ES-I3 (cell line): Measurements from ENCODE around the gene ZBTB1.
"Not testable (repeated sequence)": the region's sequence is repeated elsewhere in the genome, so short reads cannot be mapped to it uniquely, and the experiment has no call there.

ENCODE experiments used
- H3K36me3 ChIP-seq: 2 replicates; pipeline ENCODE4 v1.6.1; 2013; ENCODE audit warnings: mild to moderate bottlenecking, low read length, control low read depth, moderate library complexity; ENCODE audit not compliant: insufficient read depth
- H3K4me1 ChIP-seq: 2 replicates; pipeline ENCODE4 v1.6.1; 2013; ENCODE audit warnings: mild to moderate bottlenecking, control low read depth, low read length; ENCODE audit not compliant: insufficient read depth
- H3K9ac ChIP-seq: 2 replicates; pipeline ENCODE4 v1.6.1; 2013; ENCODE audit warnings: low read depth, mild to moderate bottlenecking, low read length, moderate library complexity
- H3K9me3 ChIP-seq: 2 replicates; pipeline ENCODE4 v1.6.1; 2013; ENCODE audit warnings: mild to moderate bottlenecking, low read length, moderate library complexity; ENCODE audit not compliant: control insufficient read depth, insufficient read depth

Gene ZBTB1

GRCh38 chr14:64556526-64556925 lies 52.0 kb downstream of the ZBTB1 start:
- no peaks in the 10 kb centered on the region for H3K36me3 ChIP-seq
- no peak overlapping the region for H3K9ac ChIP-seq
- peaks cover 4% of the 10 kb centered on the region; the same call in 1 of the 2 replicates for H3K4me1 ChIP-seq
- H3K9me3 ChIP-seq = no peaks in the 10 kb centered on the region

GRCh38 chr14:64558216-64558615 lies 53.6 kb downstream of the ZBTB1 start:
- not testable (repeated sequence) for H3K9me3 ChIP-seq, H3K4me1 ChIP-seq, H3K9ac ChIP-seq, H3K36me3 ChIP-seq

- Histone ChIP-seq H3K36me3 (no peaks in the 10 kb centered on the region), H3K9ac (no peak overlapping the region), H3K9me3 (no peaks in the 10 kb centered on the region), H3K4me1 (peaks cover 4% of the 10 kb centered on the region; the same call in 1 of the 2 replicates)
Measured at GRCh38 chr14:64561631-64562030, 57.1 kb downstream of the ZBTB1 start.

- no peak overlapping the region for H3K9ac ChIP-seq
- H3K4me1 ChIP-seq = peaks cover 4% of the 10 kb centered on the region; the same call in 1 of the 2 replicates
- no peaks in the 10 kb centered on the region for H3K36me3 ChIP-seq
- no peaks in the 10 kb centered on the region for H3K9me3 ChIP-seq
Measured at GRCh38 chr14:64562436-64562835, 57.9 kb downstream of the ZBTB1 start.

GRCh38 chr14:64563696-64564095 lies 59.1 kb downstream of the ZBTB1 start:
- no peaks in the 10 kb centered on the region for H3K9me3 ChIP-seq
- peaks cover 4% of the 10 kb centered on the region; the same call in 1 of the 2 replicates for H3K4me1 ChIP-seq
- H3K9ac ChIP-seq = no peak overlapping the region
- H3K36me3 ChIP-seq = no peaks in the 10 kb centered on the region

GRCh38 chr14:64566651-64567122 lies 62.1 kb downstream of the ZBTB1 start:
- H3K4me1 ChIP-seq = peaks cover 6% of the 10 kb centered on the region; the same call in 1 of the 2 replicates
- no peaks in the 10 kb centered on the region for H3K36me3 ChIP-seq
- H3K9me3 ChIP-seq = no peaks in the 10 kb centered on the region
- H3K9ac ChIP-seq = no peak overlapping the region

- H3K9me3 ChIP-seq = no peaks in the 10 kb centered on the region
- H3K36me3 ChIP-seq = no peaks in the 10 kb centered on the region
- peaks cover 15% of the 10 kb centered on the region for H3K4me1 ChIP-seq
- no peak overlapping the region for H3K9ac ChIP-seq
Measured at GRCh38 chr14:64569138-64569631, 64.6 kb downstream of the ZBTB1 start.

- H3K9ac ChIP-seq, H3K36me3 ChIP-seq, H3K9me3 ChIP-seq: not testable (repeated sequence)
- peaks cover 15% of the 10 kb centered on the region for H3K4me1 ChIP-seq
Measured at GRCh38 chr14:64569646-64570045, 65.1 kb downstream of the ZBTB1 start.

- Histone ChIP-seq H3K9me3 (no peaks in the 10 kb centered on the region), H3K4me1 (peaks cover 15% of the 10 kb centered on the region), H3K9ac (no peak overlapping the region), H3K36me3 (no peaks in the 10 kb centered on the region)
Measured at GRCh38 chr14:64572386-64573104, 68.0 kb downstream of the ZBTB1 start.

- no peaks in the 10 kb centered on the region for H3K9me3 ChIP-seq
- H3K36me3 ChIP-seq = no peaks in the 10 kb centered on the region
- H3K9ac ChIP-seq = no peak overlapping the region
- peaks cover 15% of the 10 kb centered on the region for H3K4me1 ChIP-seq
Measured at GRCh38 chr14:64573109-64573508, 68.5 kb downstream of the ZBTB1 start.
